Pancreas (tissue), 10 donors: ENCODE measurements around the gene KIAA0319L. TPM values are rescaled to one million over a fixed set of nuclear protein-coding genes. Genes with fewer than 3 reads are reported as not detected.

Source experiments
- ATAC-seq, 4 donors: fragments of 200-7000 bp; cut with Tn5 transposase; one replicate each; pipeline versions ENCODE4 v1.8.0 to v1.9.1; 2020; ENCODE audit warnings: mild to moderate bottlenecking in 4 of 4, moderate library complexity in 4 of 4
- DNase-seq, 6 donors: peaks; one replicate each; pipeline ENCODE4 v3.0.0-alpha.2; 2020
- FAIRE-seq: peaks from 2 replicates; lab custom pipeline; 2012; peaks lifted over from hg19 to GRCh38; lab: Jason Lieb, UNC
- H3K27ac ChIP-seq, 4 donors: fragments of 200-600 bp; sonication (generic); 1 replicate in 3 of 4; 2 replicates in 1 of 4; pipeline versions ENCODE4 v1.5.0 to v1.8.0; 2020
- H3K27me3 ChIP-seq, 4 donors: fragments of 200-600 bp; one replicate each; pipeline ENCODE4 v1.8.0; 2021
- H3K36me3 ChIP-seq, 3 donors: fragments of 200-600 bp; sonication (generic) in 1 of 3; one replicate each; pipeline versions ENCODE4 v1.5.0 to v1.8.0; 2020 to 2021
- H3K4me1 ChIP-seq, 3 donors: fragments of 200-600 bp; one replicate each; pipeline ENCODE4 v1.8.0; 2021
- H3K4me3 ChIP-seq, 4 donors: fragments of 200-600 bp; sonication (generic) in 2 of 4; one replicate each; pipeline versions ENCODE4 v1.5.0 to v1.8.0; 2020 to 2021
- H3K9me3 ChIP-seq, 4 donors: fragments of 200-600 bp; one replicate each; pipeline ENCODE4 v1.8.0; 2021
- CTCF ChIP-seq, 4 donors: fragments of 200-600 bp; sonication (generic) in 3 of 4; IDR thresholded peaks; one replicate each; pipeline versions ENCODE4 v1.5.0 to v1.8.0; 2021; ENCODE audit warnings: antibody characterized with exemption in 4 of 4
- WGBS, 2 donors: extraction: QIAGEN DNeasy Blood & Tissue Kit; methylation state at CpG; one replicate each; pipeline ENCODE4 v1.1.7; 2013; 5-methylcytosine and 5-hydroxymethylcytosine counted together
- intact Hi-C, 3 donors: fragments of 100-400 bp; cut with DNase I; formaldehyde crosslinking; loops; one replicate each; pipeline versions ENCODE4 v1.11.1 to v1.14.2; 2022
- polyA plus RNA-seq, 2 donors: library from polyadenylated mRNA; stranded (reverse); fragments of 200-250 nt; gene quantifications; one replicate each; pipeline ENCODE4 v1.2.3, GENCODE V29; 2013
- total RNA-seq, 6 donors: library from RNA; stranded (reverse); fragmentation: NEBNext Ultra II Directional in 4 of 6; extraction: Animal tissue kit (Norgen Biotek cat#: 25700) in 4 of 6; gene quantifications; one replicate each; pipeline versions ENCODE4 v1.2.1 to v1.2.4, GENCODE V29; 2021 to 2023
- donor health status: healthy with polysubstance abuse.
- donor health status: DM: no; HTN: no; CAD: no; lungs with moderate emphysema.
- donor health status: DM: no; HTN: no; CAD: no.
- donor health status: control.
- donor health status: control.
- donor health status: Bipolar disorder and iron deficiency.
- donor health status: DM: yes; HTN: yes; CAD: no.
- donor health status: DM: no; HTN: no; CAD: no.
- donor health status: DM: no; HTN: no; CAD: no.
- donor health status: DM: yes; HTN: yes; CAD: no.

The KIAA0319L gene
- total RNA-seq (10 to 100 TPM; 41.7 to 50.8 (median 45.7) TPM), polyA plus RNA-seq (10 to 100 TPM; 22.9 to 37.4 TPM)

GRCh38 chr1:35557118-35557610, at the start of gene KIAA0319L:
Gene KIAA0319L (minus strand): TSS chr1:35557403. CDS start chr1:35554491, 2,912 bp downstream.
- intact Hi-C loops: no loop called here
- TF ChIP-seq CTCF (IDR thresholded peaks at IDR 0.05): no peak
- WGBS, 2 donors: 1% methylated on average over 20 to 39 of the region's 39 CpGs
- peak within 1 kb of the TSS; percentile 90 to 99 (median 94) for H3K27ac ChIP-seq
- DNase-seq: peak in 5 of 6 donors; percentile 87 to 93 (median 89)
- no peak for FAIRE-seq
- H3K36me3 ChIP-seq: peaks cover 0 to 7% (median 0%) of the 10 kb centered on the region in 3 donors
- H3K4me1 ChIP-seq: peaks cover 25 to 39% (median 35%) of the 10 kb centered on the region in 3 donors
- no peaks in the 10 kb centered on the region for H3K9me3 ChIP-seq
- no peaks in the 10 kb centered on the region for H3K27me3 ChIP-seq
- peak within 1 kb of the TSS; percentile 75 to 95 (median 86) for H3K4me3 ChIP-seq
- peak; percentile 81 to 90 (median 84) for ATAC-seq

GRCh38 chr1:35605867-35606182, 48.6 kb upstream of the KIAA0319L start:
- no peaks in the 10 kb centered on the region for H3K9me3 ChIP-seq
- H3K4me1 ChIP-seq: no peaks in the 10 kb centered on the region
- WGBS, 2 donors: 91 to 93% methylated on average over 4 of the region's 4 CpGs
- H3K27ac ChIP-seq: no peak overlapping the region
- no peak for TF ChIP-seq CTCF (IDR thresholded peaks at IDR 0.05)
- ATAC-seq (no peak), FAIRE-seq (no peak), DNase-seq (no peak)
- intact Hi-C loops: no loop called here
- H3K36me3 ChIP-seq: peaks cover 4 to 55% (median 28%) of the 10 kb centered on the region in 3 donors
- no peaks in the 10 kb centered on the region for H3K27me3 ChIP-seq
- H3K4me3 ChIP-seq: no peak overlapping the region

DNA sequence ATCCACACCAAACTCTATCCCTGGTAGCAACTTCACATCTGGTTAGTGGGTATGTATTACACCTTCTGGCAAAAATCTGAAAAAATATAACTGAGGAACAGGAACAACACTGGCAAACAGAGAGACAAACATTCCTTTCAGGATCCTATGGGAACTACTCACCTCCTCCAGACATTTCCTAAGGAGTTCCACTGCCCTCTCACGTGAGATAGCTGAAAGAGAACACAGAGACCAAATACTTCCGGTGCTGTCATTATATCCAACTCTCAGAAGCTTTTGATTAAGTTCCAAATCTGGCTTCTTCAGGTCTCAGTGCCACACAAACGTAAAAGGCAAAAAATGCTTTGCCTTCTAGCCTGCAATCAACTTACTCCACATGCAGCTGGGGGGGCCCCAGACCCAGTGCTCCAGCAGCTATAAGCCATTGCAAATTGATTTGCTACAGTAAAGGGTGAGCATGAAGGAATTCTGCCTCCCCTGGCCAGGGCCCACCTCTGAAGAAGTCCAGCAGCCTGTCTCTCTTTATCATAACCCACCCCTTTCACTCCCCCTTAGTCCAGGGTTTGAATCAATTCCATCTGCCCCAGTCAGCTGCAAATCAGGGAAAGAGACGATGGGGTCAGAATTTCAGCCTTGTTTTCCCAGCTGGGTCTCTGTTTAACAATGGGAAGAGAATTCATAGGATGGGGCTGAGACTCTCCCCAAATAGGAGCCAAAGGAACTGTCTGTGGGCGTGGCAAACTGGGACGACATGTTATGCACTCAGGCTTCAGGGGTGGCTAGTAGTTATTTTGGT, 48.1 kb upstream of the KIAA0319L start:
- peaks cover 4 to 53% (median 28%) of the 10 kb centered on the region in 3 donors for H3K36me3 ChIP-seq
- ATAC-seq (no peak), FAIRE-seq (no peak), DNase-seq (no peak)
- H3K9me3 ChIP-seq: no peaks in the 10 kb centered on the region
- no peaks in the 10 kb centered on the region for H3K4me1 ChIP-seq
- H3K27ac ChIP-seq: no peak overlapping the region
- H3K4me3 ChIP-seq: no peak overlapping the region
- intact Hi-C loops: no loop called here
- no peaks in the 10 kb centered on the region for H3K27me3 ChIP-seq
- no peak for TF ChIP-seq CTCF (IDR thresholded peaks at IDR 0.05)
- 85 to 87% methylated on average over 6 of the region's 6 CpGs for WGBS, 2 donors

DNA sequence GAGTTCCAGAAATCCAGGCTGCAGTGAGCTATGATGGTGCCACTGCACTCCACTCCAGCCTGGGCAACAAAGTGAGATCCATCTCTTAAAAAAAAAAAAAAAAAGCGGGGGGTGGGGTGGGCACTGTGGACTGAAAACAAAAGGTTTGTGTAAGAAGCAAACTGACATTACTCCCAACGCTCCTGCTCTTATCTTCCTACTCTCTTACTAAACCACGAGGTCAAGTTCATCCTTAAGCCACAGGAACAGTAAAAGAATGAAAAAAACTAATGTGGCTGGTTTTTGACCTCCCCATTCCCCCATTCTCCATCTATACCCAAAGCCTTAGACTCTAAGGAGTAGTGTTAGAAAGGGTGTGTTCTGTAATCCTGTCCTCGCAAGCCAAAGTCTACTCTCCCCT, 46.7 kb upstream of the KIAA0319L start:
- Histone ChIP-seq H3K4me3 (no peak overlapping the region), H3K9me3 (no peaks in the 10 kb centered on the region), H3K27ac (no peak overlapping the region), H3K36me3 (peaks cover 3 to 48% (median 28%) of the 10 kb centered on the region in 3 donors), H3K4me1 (no peaks in the 10 kb centered on the region), H3K27me3 (no peaks in the 10 kb centered on the region)
- TF ChIP-seq CTCF (IDR thresholded peaks at IDR 0.05): no peak
- 77% methylated on average over 4 of the region's 4 CpGs for WGBS, 2 donors
- no peak for DNase-seq
- intact Hi-C loops: no loop called here
- FAIRE-seq: no peak
- ATAC-seq: no peak

DNA sequence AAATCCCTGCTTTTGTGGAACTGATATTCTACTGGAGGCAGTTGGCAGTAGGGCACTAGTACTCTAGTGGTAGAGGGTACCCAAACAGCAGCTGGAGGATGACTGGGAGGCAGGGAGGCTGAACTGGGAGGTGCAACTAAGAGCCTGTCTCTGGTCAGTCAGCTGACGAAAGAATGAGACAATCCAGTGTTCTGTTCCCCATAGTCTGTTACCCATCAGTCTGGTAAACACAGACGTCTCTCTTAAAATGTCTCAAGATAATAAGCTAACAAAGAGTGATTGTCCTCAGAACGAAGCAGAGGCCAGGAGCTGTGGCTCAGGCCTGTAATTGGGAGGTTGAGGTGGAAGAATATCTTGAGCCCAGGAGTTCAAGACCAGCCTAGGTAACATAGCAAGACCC, 46.3 kb upstream of the KIAA0319L start:
- FAIRE-seq (no peak), ATAC-seq (no peak)
- 65 to 71% methylated on average over 3 of the region's 3 CpGs for WGBS, 2 donors

More for the DNA sequence above, 46.3 kb upstream of the KIAA0319L start:
- TF ChIP-seq CTCF (IDR thresholded peaks at IDR 0.05): no peak
- Histone ChIP-seq H3K27me3 (no peaks in the 10 kb centered on the region), H3K4me3 (no peak overlapping the region), H3K36me3 (peaks cover 0 to 43% (median 24%) of the 10 kb centered on the region in 3 donors), H3K27ac (no peak overlapping the region), H3K4me1 (no peaks in the 10 kb centered on the region), H3K9me3 (no peaks in the 10 kb centered on the region)
- intact Hi-C loops: no loop called here
- no peak for DNase-seq
